ENCODE measurements around the gene EPS8L2. TPM values are rescaled to one million over a fixed set of nuclear protein-coding genes. Genes with fewer than 3 reads are reported as not detected.

Gene EPS8L2
- total and polyA plus RNA-seq, 9 of the 15 experiments (the other 6 are each of a cell fraction or from before 2014, with no cell fraction given) = 0.75 to 17.0 (median 3.7) TPM

DNA sequence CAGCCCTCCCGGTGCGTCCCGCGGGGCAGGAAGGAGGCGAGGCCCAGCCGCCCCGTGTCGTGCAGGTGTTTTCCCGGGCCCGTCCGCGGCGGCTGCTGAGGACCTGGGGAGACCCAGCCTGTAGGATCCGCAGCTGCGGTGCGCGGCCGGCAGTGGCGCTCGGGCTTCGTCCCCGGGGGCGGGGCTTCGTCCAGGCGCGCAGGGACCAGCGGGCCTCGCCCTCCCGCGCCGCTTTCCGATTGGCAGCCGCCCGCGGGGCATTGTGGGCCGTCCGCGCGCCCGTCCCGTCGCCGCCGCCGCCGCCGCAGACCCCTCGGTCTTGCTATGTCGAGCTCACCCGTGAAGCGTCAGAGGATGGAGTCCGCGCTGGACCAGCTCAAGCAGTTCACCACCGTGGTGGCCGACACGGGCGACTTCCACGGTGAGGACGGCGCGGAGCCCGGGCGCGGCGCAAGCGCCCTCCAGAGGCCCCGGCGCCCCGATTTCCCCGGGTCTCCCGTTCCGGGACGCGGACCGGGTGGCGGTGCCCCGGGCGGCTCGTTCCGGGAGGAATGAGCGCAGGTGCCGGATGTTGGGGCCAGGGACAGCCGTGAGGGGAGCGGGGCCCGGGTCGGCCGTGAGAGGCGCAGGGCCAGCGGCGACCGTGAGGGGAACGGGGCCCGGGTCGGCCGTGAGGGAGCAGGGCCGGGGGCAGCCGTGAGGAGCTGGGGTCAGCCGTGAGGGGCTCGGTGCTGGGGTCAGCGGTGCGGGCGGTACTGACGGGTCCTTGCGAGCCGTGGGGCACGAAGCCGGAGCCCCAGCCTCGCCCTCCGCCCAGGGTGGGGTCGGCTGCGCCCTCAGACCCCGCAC, 41.4 kb downstream of the EPS8L2 start, which contains the start of gene TALDO1 (continued):
- TF ChIP-seq ZNF282 (CRISPR knock-in tag; IDR thresholded peaks at IDR 0.05) (0 out of 2 replicates have a peak, but pooled peaks have one; percentile 25), RBFOX2 (IDR thresholded peaks at IDR 0.05; ENCODE audit: low read depth, low read length) (peak; percentile 98), STAG1 (CRISPR knock-in tag; IDR thresholded peaks at IDR 0.05; ENCODE audit: borderline replicate concordance) (peak; percentile 42), MYBL2 (IDR thresholded peaks at IDR 0.05; ENCODE audit: low read depth) (no peak), MYBL2 (CRISPR knock-in tag; IDR thresholded peaks at IDR 0.05; ENCODE audit: borderline replicate concordance) (no peak), ZNF217 (CRISPR knock-in tag; IDR thresholded peaks at IDR 0.05) (no peak), HDGF (IDR thresholded peaks at IDR 0.05) (no peak), MXI1 (IDR thresholded peaks at IDR 0.05; ENCODE audit: low read depth, low read length) (no peak), EWSR1 (IDR thresholded peaks at IDR 0.05; ENCODE audit: borderline replicate concordance, low read depth, partially characterized antibody) (no peak), LEF1 (IDR thresholded peaks at IDR 0.05) (no peak), CBFA2T3 (IDR thresholded peaks at IDR 0.05) (no peak), HDAC8 (tag; IDR thresholded peaks at IDR 0.05) (no peak), ZNF316 (IDR thresholded peaks at IDR 0.05) (no peak), TCF7L2 (IDR thresholded peaks at IDR 0.05; ENCODE audit: low read depth, low read length) (no peak), TGIF2 (CRISPR knock-in tag; IDR thresholded peaks at IDR 0.05) (peak; percentile 91; the same call in 1 of the 2 replicates), SRSF1 (IDR thresholded peaks at IDR 0.05; ENCODE audit: low read depth, low read length) (no peak), MBD2 (IDR thresholded peaks at IDR 0.05; ENCODE audit: borderline replicate concordance, low read depth) (no peak; the same call in 1 of the 2 replicates), RBM15 (IDR thresholded peaks at IDR 0.05; ENCODE audit: insufficient read depth, low read length) (no peak), CEBPB (tag; IDR thresholded peaks at IDR 0.05) (no peak)
- TF ChIP-seq, protein P1, sequence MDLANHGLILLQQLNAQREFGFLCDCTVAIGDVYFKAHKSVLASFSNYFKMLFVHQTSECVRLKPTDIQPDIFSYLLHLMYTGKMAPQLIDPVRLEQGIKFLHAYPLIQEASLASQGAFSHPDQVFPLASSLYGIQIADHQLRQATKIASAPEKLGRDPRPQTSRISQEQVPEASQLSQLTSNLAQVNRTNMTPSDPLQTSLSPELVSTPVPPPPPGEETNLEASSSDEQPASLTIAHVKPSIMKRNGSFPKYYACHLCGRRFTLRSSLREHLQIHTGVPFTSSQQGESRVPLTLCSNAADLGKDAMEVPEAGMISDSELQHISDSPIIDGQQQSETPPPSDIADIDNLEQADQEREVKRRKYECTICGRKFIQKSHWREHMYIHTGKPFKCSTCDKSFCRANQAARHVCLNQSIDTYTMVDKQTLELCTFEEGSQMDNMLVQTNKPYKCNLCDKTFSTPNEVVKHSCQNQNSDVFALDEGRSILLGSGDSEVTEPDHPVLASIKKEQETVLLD (IDR thresholded peaks at IDR 0.05) = no peak
- TF ChIP-seq, protein P2, sequence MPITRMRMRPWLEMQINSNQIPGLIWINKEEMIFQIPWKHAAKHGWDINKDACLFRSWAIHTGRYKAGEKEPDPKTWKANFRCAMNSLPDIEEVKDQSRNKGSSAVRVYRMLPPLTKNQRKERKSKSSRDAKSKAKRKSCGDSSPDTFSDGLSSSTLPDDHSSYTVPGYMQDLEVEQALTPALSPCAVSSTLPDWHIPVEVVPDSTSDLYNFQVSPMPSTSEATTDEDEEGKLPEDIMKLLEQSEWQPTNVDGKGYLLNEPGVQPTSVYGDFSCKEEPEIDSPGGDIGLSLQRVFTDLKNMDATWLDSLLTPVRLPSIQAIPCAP (CRISPR knock-in tag; IDR thresholded peaks at IDR 0.05; ENCODE audit: borderline replicate concordance) = no peak
- TF ChIP-seq, protein P3, sequence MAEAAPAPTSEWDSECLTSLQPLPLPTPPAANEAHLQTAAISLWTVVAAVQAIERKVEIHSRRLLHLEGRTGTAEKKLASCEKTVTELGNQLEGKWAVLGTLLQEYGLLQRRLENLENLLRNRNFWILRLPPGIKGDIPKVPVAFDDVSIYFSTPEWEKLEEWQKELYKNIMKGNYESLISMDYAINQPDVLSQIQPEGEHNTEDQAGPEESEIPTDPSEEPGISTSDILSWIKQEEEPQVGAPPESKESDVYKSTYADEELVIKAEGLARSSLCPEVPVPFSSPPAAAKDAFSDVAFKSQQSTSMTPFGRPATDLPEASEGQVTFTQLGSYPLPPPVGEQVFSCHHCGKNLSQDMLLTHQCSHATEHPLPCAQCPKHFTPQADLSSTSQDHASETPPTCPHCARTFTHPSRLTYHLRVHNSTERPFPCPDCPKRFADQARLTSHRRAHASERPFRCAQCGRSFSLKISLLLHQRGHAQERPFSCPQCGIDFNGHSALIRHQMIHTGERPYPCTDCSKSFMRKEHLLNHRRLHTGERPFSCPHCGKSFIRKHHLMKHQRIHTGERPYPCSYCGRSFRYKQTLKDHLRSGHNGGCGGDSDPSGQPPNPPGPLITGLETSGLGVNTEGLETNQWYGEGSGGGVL (CRISPR knock-in tag; IDR thresholded peaks at IDR 0.05) = no peak
- TF ChIP-seq, protein P4, sequence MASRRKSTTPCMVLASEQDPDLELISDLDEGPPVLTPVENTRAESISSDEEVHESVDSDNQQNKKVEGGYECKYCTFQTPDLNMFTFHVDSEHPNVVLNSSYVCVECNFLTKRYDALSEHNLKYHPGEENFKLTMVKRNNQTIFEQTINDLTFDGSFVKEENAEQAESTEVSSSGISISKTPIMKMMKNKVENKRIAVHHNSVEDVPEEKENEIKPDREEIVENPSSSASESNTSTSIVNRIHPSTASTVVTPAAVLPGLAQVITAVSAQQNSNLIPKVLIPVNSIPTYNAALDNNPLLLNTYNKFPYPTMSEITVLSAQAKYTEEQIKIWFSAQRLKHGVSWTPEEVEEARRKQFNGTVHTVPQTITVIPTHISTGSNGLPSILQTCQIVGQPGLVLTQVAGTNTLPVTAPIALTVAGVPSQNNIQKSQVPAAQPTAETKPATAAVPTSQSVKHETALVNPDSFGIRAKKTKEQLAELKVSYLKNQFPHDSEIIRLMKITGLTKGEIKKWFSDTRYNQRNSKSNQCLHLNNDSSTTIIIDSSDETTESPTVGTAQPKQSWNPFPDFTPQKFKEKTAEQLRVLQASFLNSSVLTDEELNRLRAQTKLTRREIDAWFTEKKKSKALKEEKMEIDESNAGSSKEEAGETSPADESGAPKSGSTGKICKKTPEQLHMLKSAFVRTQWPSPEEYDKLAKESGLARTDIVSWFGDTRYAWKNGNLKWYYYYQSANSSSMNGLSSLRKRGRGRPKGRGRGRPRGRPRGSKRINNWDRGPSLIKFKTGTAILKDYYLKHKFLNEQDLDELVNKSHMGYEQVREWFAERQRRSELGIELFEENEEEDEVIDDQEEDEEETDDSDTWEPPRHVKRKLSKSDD (conservative IDR thresholded peaks at IDR 0.05; ENCODE audit: low read length) = no peak
